C4-2B (cell line): Measurements from ENCODE around the gene RASSF7.
A peak's percentile ranks its signal among the peaks of the same experiment; 100 is the strongest.

ENCODE experiments used
- H3K27ac ChIP-seq: fragments of 450-650 bp; 2 replicates; pipeline ENCODE4 v1.5.1; 2017
- CTCF ChIP-seq: fragments of 450-650 bp; conservative IDR thresholded peaks from 2 replicates; pipeline ENCODE4 v1.5.1; 2017; ENCODE audit warnings: mild to moderate bottlenecking
- ZFX ChIP-seq: fragments of 450-650 bp; IDR thresholded peaks from 2 replicates; pipeline ENCODE4 v1.6.1; 2017

RASSF7 gene

GRCh38 chr11:575313-575995, 14.7 kb downstream of the RASSF7 start:
- peak overlapping the region; percentile 97 for H3K27ac ChIP-seq

GRCh38 chr11:575996-576768, 15.4 kb downstream of the RASSF7 start, which contains the start of gene PHRF1:
Gene PHRF1 (plus strand): TSS chr11:576470. CDS start chr11:581513, 5,043 bp downstream.
- no peak for TF ChIP-seq CTCF
- TF ChIP-seq ZFX: peak; percentile 100
- H3K27ac ChIP-seq: peak within 1 kb of the TSS; percentile 97

More at GRCh38 chr11:575313-575995, 14.7 kb downstream of the RASSF7 start:
- TF ChIP-seq ZFX (peak; percentile 83), CTCF (no peak)

GRCh38 chr11:576811-577610, 16.2 kb downstream of the RASSF7 start:
- peak overlapping the region; percentile 97 for H3K27ac ChIP-seq
- TF ChIP-seq ZFX: peak; percentile 89; the same call in 1 of the 2 replicates
- TF ChIP-seq CTCF: no peak

- TF ChIP-seq ZFX (no peak), CTCF (no peak)
- peak overlapping the region; percentile 97 for H3K27ac ChIP-seq
Measured at GRCh38 chr11:577611-577894, 16.8 kb downstream of the RASSF7 start.

GRCh38 chr11:578276-579035, 17.7 kb downstream of the RASSF7 start:
- H3K27ac ChIP-seq: peak overlapping the region; percentile 97
- TF ChIP-seq CTCF (no peak), ZFX (no peak)

GRCh38 chr11:579830-580601, 19.2 kb downstream of the RASSF7 start:
- TF ChIP-seq CTCF: no peak

More at GRCh38 chr11:579830-580601, 19.2 kb downstream of the RASSF7 start:
- peak overlapping the region; percentile 1; the same call in 1 of the 2 replicates for H3K27ac ChIP-seq
